GM19035 (cell line): ENCODE measurements around the gene KIAA0825.

ENCODE experiments used
- ATAC-seq: cut with Tn5 transposase; IDR thresholded peaks from one replicate; pipeline ENCODE4 v1.9.1; 2021; ENCODE audit not compliant: unreplicated experiment

The KIAA0825 gene

GRCh38 chr5:94329115-94329514 is 289.3 kb downstream of the KIAA0825 start:
- no peak for ATAC-seq

DNA sequence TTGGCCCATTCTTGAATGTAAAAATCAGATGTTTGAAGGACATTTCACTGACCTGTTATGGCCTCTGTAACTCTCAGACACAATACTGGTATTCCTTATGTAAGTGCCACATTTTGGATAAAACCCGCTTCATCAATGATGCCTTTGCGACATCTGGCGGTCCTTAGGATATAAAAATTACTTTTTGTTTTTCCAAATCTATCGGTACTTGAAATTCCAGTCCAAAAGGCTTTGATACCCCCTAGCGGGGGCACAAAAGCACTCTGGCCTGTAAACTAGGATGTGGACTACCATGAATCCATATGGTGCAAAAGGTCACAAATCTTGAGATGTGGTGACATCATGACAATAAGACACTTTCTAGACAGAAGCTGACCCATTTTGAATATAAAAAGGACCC is 291.8 kb downstream of the KIAA0825 start:
- no peak for ATAC-seq

DNA sequence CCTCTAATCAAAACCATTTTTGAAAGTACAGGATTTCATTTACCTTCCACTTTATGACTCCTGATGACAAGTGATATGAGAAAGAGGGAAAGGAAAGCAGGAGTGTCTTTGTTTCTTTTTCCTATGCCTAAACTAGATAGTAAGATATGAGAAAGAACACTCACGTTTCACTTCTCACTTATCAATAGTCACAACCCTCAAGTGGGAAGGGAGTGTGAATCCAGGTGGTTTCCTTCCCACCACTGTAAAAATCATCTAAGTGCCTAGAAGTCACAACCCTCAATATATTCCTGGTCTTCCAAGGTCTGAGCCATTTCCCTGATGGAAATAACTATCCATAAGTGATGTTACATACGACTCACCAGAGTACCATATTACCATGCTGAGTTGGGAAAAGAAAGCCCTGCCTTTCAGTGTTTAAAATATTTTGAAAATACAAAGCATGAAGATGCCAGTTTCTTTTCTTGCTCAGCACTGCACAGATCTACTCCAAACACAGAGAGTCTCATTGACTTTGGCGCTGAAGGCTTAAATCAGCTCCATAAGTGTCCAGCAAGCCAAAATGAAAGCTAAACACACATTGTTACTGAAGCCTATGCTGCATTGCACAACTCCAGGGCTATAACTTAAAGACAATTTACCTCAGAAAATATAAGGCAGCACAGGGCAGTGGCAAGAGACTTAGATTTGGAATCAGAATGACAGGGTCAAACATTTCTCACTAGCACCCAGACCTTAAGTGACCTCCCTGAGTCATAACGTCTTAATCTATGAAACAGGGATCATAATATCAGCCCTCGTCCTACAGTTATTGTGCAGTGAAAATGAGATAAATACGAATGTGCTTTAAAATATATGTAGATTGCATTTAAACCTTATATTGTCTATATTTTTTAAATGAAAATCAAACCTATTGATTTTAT is 301.2 kb downstream of the KIAA0825 start:
- no peak for ATAC-seq

GRCh38 chr5:94314460-94315131 is 303.8 kb downstream of the KIAA0825 start:
- ATAC-seq: no peak

GRCh38 chr5:94313696-94314095 is 304.7 kb downstream of the KIAA0825 start:
- ATAC-seq: no peak

DNA sequence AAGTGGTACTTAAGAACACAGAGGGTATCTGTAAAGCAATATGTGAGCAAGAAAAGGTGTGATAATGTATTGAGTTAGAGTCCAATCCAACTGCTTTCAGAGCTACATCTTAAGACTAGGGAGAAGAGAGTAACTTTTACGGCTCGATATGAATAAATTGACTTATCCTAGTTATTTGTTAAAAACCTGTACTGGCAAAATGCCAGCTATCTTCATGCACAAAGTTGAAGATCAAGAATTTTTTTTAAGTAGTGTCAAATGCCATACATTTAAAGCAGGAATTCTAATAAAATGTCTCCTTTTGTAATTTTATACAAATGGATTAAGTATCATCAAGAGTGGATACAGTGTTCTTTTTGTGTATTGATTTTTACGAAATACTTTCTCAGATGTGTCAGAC is 305.2 kb downstream of the KIAA0825 start:
- no peak for ATAC-seq

- no peak for ATAC-seq
These were observed 306.1 kb downstream of the KIAA0825 start for GRCh38 chr5:94312298-94312697.

DNA sequence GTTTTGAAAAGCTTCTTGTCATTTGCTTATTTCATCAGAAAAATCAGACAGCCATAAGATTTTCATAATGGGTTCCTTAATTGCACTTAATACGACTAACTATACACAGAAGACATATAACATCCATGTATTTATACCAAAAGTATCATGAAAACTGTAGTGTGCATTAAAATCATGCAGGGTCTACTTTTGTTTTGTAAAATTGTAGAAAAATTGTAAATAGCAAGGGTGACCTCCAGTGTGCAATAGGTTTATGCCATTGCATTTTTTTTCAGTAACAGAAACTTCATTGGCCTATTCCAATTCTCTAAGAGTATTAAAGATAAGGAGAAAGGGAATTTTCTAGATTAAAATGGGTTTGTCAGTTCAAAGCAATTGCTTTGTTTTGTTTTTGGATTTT is 307.6 kb downstream of the KIAA0825 start:
- no peak for ATAC-seq

DNA sequence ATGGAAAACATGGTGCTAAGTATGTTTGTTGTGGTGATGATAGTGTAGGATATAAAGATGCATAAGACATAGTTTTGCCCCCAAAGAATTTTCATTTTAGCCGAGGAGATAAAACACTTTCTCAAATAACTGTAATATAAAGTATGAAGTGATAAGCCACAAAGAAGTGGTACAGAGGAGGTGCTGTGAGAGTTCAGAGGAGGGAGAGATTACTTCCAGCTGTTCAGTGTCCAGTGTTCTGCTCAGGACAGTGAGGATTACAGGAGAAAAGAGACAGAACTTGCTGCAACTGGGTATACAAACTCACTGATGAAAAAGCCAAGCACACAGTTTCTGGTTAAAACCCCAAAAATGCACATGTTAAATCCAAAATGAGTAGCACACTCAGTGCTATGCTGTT is 309.3 kb downstream of the KIAA0825 start:
- ATAC-seq: no peak

GRCh38 chr5:94308442-94308841 is 310.0 kb downstream of the KIAA0825 start:
- ATAC-seq: no peak

DNA sequence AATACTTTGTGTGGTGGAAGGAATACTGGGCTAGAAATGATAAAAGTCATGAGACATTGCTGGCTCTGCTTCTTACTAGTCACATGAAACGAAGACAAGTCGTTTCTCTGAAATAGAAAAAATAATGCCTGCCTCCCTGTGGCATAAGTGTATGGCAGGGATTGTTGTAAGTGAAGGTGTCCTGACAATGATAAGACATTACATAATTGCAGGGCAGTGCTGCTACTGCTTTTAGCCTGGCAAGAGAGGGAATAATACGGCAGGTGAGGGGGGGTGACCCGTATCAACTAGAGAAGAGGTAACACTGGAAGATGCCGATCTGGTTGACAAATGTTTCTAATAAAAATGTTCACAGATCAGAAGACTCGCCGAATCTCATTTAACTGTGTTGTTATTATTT is 314.3 kb downstream of the KIAA0825 start:
- ATAC-seq: no peak

- ATAC-seq: no peak
These were observed 329.5 kb downstream of the KIAA0825 start for GRCh38 chr5:94288937-94289336.

- ATAC-seq: no peak
These were observed 332.4 kb downstream of the KIAA0825 start for GRCh38 chr5:94285984-94286383.

DNA sequence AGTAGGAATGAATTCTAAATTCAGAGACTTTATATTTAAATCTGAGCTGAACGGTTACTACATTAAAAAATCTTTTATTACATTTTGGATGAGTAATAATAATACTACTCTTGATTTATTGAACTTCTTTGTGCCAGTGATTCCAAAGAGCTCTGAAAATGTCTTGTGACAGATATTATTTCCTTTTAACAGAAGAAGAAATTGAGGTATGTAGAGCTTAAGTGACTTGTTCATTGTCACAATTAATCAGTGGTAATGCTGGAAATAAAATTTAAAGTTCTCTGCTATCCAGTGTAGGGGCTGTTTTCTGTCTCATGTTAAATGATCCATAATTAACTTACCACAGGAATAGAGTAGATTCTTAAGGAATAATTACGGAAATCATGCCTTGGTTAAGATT is 335.3 kb downstream of the KIAA0825 start:
- ATAC-seq: no peak

GRCh38 chr5:94281236-94281801 is 337.1 kb downstream of the KIAA0825 start:
- ATAC-seq: no peak

GRCh38 chr5:94276751-94277150 is 341.7 kb downstream of the KIAA0825 start:
- ATAC-seq: no peak

DNA sequence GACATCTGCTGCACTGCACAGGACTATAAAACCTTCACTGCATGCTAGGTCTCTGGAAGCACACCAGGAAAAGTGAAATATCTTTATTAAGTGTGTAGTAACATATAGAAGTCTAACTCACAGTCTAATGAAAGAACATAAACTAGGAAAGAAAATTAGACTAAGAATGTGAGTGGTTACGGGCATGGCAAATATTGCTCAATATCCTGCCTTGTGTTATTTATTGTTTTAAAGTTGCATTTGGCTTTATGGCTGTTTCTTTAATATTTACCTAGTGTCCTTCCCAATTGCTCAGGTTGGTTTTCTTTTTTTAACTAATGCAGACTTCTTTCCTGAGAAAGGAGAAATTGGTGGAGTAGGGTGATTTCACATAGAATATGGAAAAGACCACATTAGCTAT is 342.4 kb downstream of the KIAA0825 start:
- ATAC-seq: no peak

DNA sequence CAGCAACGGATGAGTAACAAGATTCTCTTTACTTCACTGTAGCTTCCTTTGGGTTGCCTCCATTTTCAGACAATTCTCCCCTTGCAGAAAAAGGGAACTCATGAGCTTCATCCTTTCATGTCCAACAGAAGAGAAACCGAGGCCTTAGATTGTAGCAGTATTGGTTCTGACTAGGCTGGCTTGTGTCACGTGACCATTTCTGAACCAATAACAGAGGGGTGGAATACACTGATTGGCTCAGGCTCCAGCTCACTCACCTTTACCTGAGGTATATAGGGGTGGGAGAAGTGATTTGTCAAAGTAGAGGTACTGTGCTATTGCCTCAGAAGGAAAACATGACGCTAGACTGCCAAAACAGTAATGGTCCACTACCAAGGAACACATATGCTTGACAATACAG is 343.7 kb downstream of the KIAA0825 start:
- ATAC-seq: no peak

- no peak for ATAC-seq
These were observed 350.2 kb downstream of the KIAA0825 start for GRCh38 chr5:94268226-94268625.

GRCh38 chr5:94267350-94267899 is 351.0 kb downstream of the KIAA0825 start:
- no peak for ATAC-seq

DNA sequence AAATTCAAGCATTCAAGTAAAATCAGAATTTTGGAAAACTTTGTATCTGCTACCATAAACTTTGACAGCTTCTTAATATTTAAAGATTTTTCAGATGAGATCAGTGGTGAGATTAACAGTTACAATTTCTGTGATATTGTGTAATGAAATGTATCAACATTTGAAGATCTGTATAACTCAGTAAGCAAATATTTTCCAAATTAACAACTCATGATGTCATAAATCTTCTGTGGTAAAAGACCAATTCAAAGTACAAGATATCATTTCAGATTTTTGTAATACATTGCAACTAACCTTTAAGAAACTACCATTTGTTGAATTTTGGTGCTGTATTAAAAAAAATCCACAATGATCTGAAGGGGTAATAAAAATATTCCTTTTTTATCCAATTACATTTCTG is 352.2 kb downstream of the KIAA0825 start:
- no peak for ATAC-seq

- no peak for ATAC-seq
These were observed 355.3 kb downstream of the KIAA0825 start for GRCh38 chr5:94263068-94263467.
